Measurements from ENCODE around the gene TJAP1. TPM values are rescaled to one million over a fixed set of nuclear protein-coding genes. Genes with fewer than 3 reads are reported as not detected.

The TJAP1 gene
- total and polyA plus RNA-seq, 2 of the 8 experiments (the other 6 are each of a cell fraction or from before 2014, with no cell fraction given) = 30.7 to 40.4 TPM

DNA sequence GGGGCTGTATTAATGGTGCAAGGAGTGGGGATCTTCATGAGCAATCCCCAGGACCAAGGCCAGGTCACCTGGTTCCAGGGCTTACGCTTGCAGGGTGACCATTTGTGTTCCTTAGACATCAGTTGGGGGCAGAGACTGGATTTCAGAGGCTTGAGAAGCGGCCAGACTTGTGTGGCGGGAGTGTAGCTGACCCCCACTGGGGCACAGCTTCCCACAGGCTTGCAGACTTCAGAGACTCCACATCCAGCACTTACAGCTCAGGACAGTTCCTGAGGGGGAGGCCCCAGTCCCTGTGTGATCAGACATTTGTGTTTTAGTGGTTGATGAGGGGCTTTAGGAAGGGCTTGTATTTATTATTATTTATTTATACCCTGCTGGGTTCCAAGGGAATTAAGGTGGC, 15.3 kb downstream of the TJAP1 start (continued):
- no peak for TF ChIP-seq EP300 (IDR thresholded peaks at IDR 0.05; ENCODE audit: borderline replicate concordance in 1 of 2, low read depth in 2 of 2, low read length in 2 of 2)
- no peak for TF ChIP-seq RFX5 (IDR thresholded peaks at IDR 0.05; ENCODE audit: borderline replicate concordance, low read depth, low read length)
- no peak for TF ChIP-seq SP4 (IDR thresholded peaks at IDR 0.05; ENCODE audit: low read length)
- no peak for TF ChIP-seq ZNF274 (IDR thresholded peaks at IDR 0.05; ENCODE audit: borderline replicate concordance, extremely low read depth, low read length)
- TF ChIP-seq SIN3A (conservative IDR thresholded peaks at IDR 0.05 in 1 of 2, IDR thresholded peaks at IDR 0.05 in 1 of 2; ENCODE audit: low read depth in 1 of 2, low read length in 2 of 2) = no peak
- TF ChIP-seq CHD2 (IDR thresholded peaks at IDR 0.05; ENCODE audit: low read length) = no peak

All from H1 (cell line).